WTC11 (cell line): ENCODE measurements around the gene AGFG2. TPM values are rescaled to one million over a fixed set of nuclear protein-coding genes. Genes with fewer than 3 reads are reported as not detected.
A peak's percentile ranks its signal among the peaks of the same experiment; 100 is the strongest.
"Not testable (repeated sequence)": the region's sequence is repeated elsewhere in the genome, so short reads cannot be mapped to it uniquely, and the experiment has no call there.

Experiments
- ATAC-seq: fragments of 200-7000 bp; cut with Tn5 transposase; 2 replicates; pipeline ENCODE4 v1.10.0; 2021; ENCODE audit warnings: mild to moderate bottlenecking, moderate library complexity
- CTCF ChIA-PET: fragments of 300-600 bp; sonication (Branson Sonifier 250); formaldehyde crosslinking; loops from one replicate; lab custom pipeline; 2021; ENCODE audit warnings: antibody characterized with exemption; lab: Charles Lee
- POLR2A ChIA-PET: fragments of 350-600 bp; sonication (Branson Sonifier 250); formaldehyde crosslinking; loops from one replicate; lab custom pipeline; 2021; ENCODE audit warnings: antibody characterized with exemption; lab: Charles Lee
- DNase-seq: peaks from one replicate; pipeline ENCODE4 v3.0.0; 2021; ENCODE audit warnings: low spot score
- H3K27ac Mint-ChIP-seq: 2 replicates; pipeline ENCODE4 v1.8.0; 2021; ENCODE audit warnings: mixed read lengths
- H3K27me3 Mint-ChIP-seq: 2 replicates; pipeline ENCODE4 v1.8.0; 2021; ENCODE audit warnings: low read depth, mild to moderate bottlenecking, moderate library complexity, mixed read lengths
- H3K36me3 Mint-ChIP-seq: 2 replicates; pipeline ENCODE4 v1.8.0; 2021; ENCODE audit warnings: mixed read lengths
- H3K4me1 Mint-ChIP-seq: 2 replicates; pipeline ENCODE4 v1.8.0; 2022; ENCODE audit warnings: mixed read lengths
- H3K4me3 Mint-ChIP-seq: 2 replicates; pipeline ENCODE4 v1.8.0; 2021; ENCODE audit warnings: mild to moderate bottlenecking, moderate library complexity, mixed read lengths
- H3K9me3 Mint-ChIP-seq: 2 replicates; pipeline ENCODE4 v1.8.0; 2021; ENCODE audit warnings: mixed read lengths
- ARID4B ChIP-seq: sonication (generic); formaldehyde crosslinking; IDR thresholded peaks from 2 replicates; pipeline ENCODE4 v1.8.0; 2023; ENCODE audit warnings: missing genetic modification reagents, mild to moderate bottlenecking, borderline replicate concordance
- HMGXB4 ChIP-seq: sonication (generic); formaldehyde crosslinking; IDR thresholded peaks from 2 replicates; pipeline ENCODE4 v1.8.1; 2023; ENCODE audit warnings: mild to moderate bottlenecking, moderate library complexity, missing genetic modification reagents
- PRDM15 ChIP-seq: sonication (generic); formaldehyde crosslinking; IDR thresholded peaks from 2 replicates; pipeline ENCODE4 v1.8.0; 2022; ENCODE audit warnings: missing genetic modification reagents
- ZNF121 ChIP-seq: sonication (generic); formaldehyde crosslinking; IDR thresholded peaks from 2 replicates; pipeline ENCODE4 v1.8.0; 2023; ENCODE audit warnings: missing genetic modification reagents
- ZNF263 ChIP-seq: sonication (generic); formaldehyde crosslinking; IDR thresholded peaks from 2 replicates; pipeline ENCODE4 v1.8.1; 2022; ENCODE audit warnings: low read depth, mild to moderate bottlenecking, moderate library complexity, missing genetic modification reagents
- total RNA-seq: library from RNA; stranded (reverse); gene quantifications from 3 replicates; pipeline ENCODE4 v1.2.3, GENCODE V29; 2021

Gene AGFG2
- total RNA-seq, 1 experiment from 2014 or later: 6.4 TPM

- H3K27me3 Mint-ChIP-seq: peaks cover 27% of the 10 kb centered on the region
- H3K4me1 Mint-ChIP-seq: peaks cover 23% of the 10 kb centered on the region
- H3K36me3 Mint-ChIP-seq, POLR2A ChIA-PET, H3K4me3 Mint-ChIP-seq, H3K27ac Mint-ChIP-seq, DNase-seq, ATAC-seq, H3K9me3 Mint-ChIP-seq: not testable (repeated sequence)
- CTCF ChIA-PET: interaction anchor here (0.8 to 0.9 kb wide), 2 partner anchors 34 to 253 kb away, joined by 3 to 5 read pairs; no protein-coding TSS in a partner anchor
- 0 out of 2 replicates have a peak, but pooled peaks have one; percentile 2 for TF ChIP-seq ZNF121 (CRISPR knock-in tag)
Observed at GRCh38 chr7:100536695-100537094, 2.3 kb upstream of the AGFG2 start.

- H3K4me1 Mint-ChIP-seq: peaks cover 38% of the 10 kb centered on the region
- peaks cover 27% of the 10 kb centered on the region for H3K27me3 Mint-ChIP-seq
- peak overlapping the region; percentile 91 for H3K4me3 Mint-ChIP-seq
- H3K27ac Mint-ChIP-seq: peak overlapping the region; percentile 94
- ChIA-PET CTCF (interaction anchor here (0.9 to 2.1 kb wide), 6 partner anchors 21 to 94 kb away, joined by 3 to 16 read pairs (median 4); no protein-coding TSS in a partner anchor), POLR2A (interaction anchor here (1.0 to 1.6 kb wide), 4 partner anchors 33 to 168 kb away, joined by 3 to 7 read pairs (median 4); partner anchors contain the start of genes FBXO24, LRCH4, POP7 and TSC22D4)
- ATAC-seq: no peak
- no peak for DNase-seq
- H3K9me3 Mint-ChIP-seq: no peaks in the 10 kb centered on the region
- no peaks in the 10 kb centered on the region for H3K36me3 Mint-ChIP-seq
- TF ChIP-seq ZNF263 (CRISPR knock-in tag) (no peak), ARID4B (CRISPR knock-in tag) (0 out of 2 replicates have a peak, but pooled peaks have one; percentile 18)
Observed at GRCh38 chr7:100538348-100538653, 702 bp upstream of the AGFG2 start.

- CTCF ChIA-PET: interaction anchor here (0.6 to 2.1 kb wide), 15 partner anchors 20 to 1401 kb away, joined by 3 to 16 read pairs (median 4); partner anchors contain the start of genes FBXO24, MOSPD3 and POP7
Observed at GRCh38 chr7:100539436-100540006, 518 bp downstream of the AGFG2 start.

More at GRCh38 chr7:100539436-100540006, 518 bp downstream of the AGFG2 start:
- H3K27me3 Mint-ChIP-seq: peaks cover 27% of the 10 kb centered on the region
- H3K9me3 Mint-ChIP-seq: no peaks in the 10 kb centered on the region
- POLR2A ChIA-PET: interaction anchor here (1.0 to 1.6 kb wide), 5 partner anchors 28 to 70 kb away, joined by 3 to 7 read pairs (median 4); partner anchors contain the start of genes FBXO24, LRCH4 and TSC22D4
- no peaks in the 10 kb centered on the region for H3K36me3 Mint-ChIP-seq
- DNase-seq: peak; percentile 30
- H3K4me1 Mint-ChIP-seq: peaks cover 50% of the 10 kb centered on the region
- no peak overlapping the region for H3K27ac Mint-ChIP-seq
- no peak for ATAC-seq
- TF ChIP-seq HMGXB4 (CRISPR knock-in tag): no peak
- 0 out of 2 replicates have a peak, but pooled peaks have one; percentile 55 for TF ChIP-seq PRDM15 (CRISPR knock-in tag)
- TF ChIP-seq, all 79 proteins: peak for 1
- peak overlapping the region; percentile 91 for H3K4me3 Mint-ChIP-seq
